Heart right ventricle (tissue), 16 donors: ENCODE results near the gene KCNH1. TPM values are rescaled to one million over a fixed set of nuclear protein-coding genes. Genes with fewer than 3 reads are reported as not detected.

Source experiments
- ATAC-seq, 8 donors: fragments of 200-7000 bp; cut with Tn5 transposase; one replicate each; pipeline ENCODE4 v1.9.1; 2020; ENCODE audit warnings: mild to moderate bottlenecking in 8 of 8, moderate library complexity in 8 of 8, moderate number of reproducible peaks in 1 of 8
- DNase-seq, 2 donors: peaks; one replicate each; pipeline ENCODE4 v3.0.0-alpha.2; 2020
- H3K27ac ChIP-seq, 10 donors: fragments of 200-600 bp; sonication (generic) in 2 of 10; one replicate each; pipeline versions ENCODE4 v1.5.0 to v1.8.0; 2020 to 2022; ENCODE audit warnings: mild to moderate bottlenecking in 3 of 10
- H3K27me3 ChIP-seq, 7 donors: fragments of 200-600 bp; one replicate each; pipeline ENCODE4 v1.8.0; 2021 to 2022; ENCODE audit warnings: mild to moderate bottlenecking in 2 of 7
- H3K36me3 ChIP-seq, 9 donors: fragments of 200-600 bp; sonication (generic) in 1 of 9; one replicate each; pipeline versions ENCODE4 v1.5.0 to v1.8.0; 2020 to 2022; ENCODE audit warnings: mild to moderate bottlenecking in 2 of 9
- H3K4me1 ChIP-seq, 9 donors: fragments of 200-600 bp; sonication (generic) in 1 of 9; one replicate each; pipeline versions ENCODE4 v1.5.0 to v1.8.0; 2020 to 2022; ENCODE audit warnings: mild to moderate bottlenecking in 4 of 9
- H3K4me3 ChIP-seq, 10 donors: fragments of 200-600 bp; sonication (generic) in 2 of 10; one replicate each; pipeline versions ENCODE4 v1.5.0 to v1.8.0; 2020 to 2022; ENCODE audit warnings: mild to moderate bottlenecking in 7 of 10, moderate library complexity in 2 of 10
- H3K9me3 ChIP-seq, 11 donors: fragments of 200-600 bp in 10 of 11; sonication (generic) in 2 of 11; one replicate each; pipeline versions ENCODE4 v1.5.0 to v1.8.0; 2013 to 2022; ENCODE audit warnings: mild to moderate bottlenecking in 2 of 11, control low read depth in 1 of 11, moderate library complexity in 1 of 11
- CTCF ChIP-seq, 9 donors: fragments of 200-600 bp; sonication (generic) in 2 of 9; IDR thresholded peaks; one replicate each; pipeline versions ENCODE4 v1.5.0 to v1.8.0; 2021 to 2022; ENCODE audit warnings: antibody characterized with exemption in 9 of 9, mild to moderate bottlenecking in 5 of 9, moderate library complexity in 1 of 9
- WGBS, 2 donors: extraction: QIAGEN DNeasy Blood & Tissue Kit; methylation state at CpG; one replicate each; pipeline ENCODE4 v1.1.7; 2013; ENCODE audit warnings: inconsistent platforms in 1 of 2; 5-methylcytosine and 5-hydroxymethylcytosine counted together
- intact Hi-C, 10 donors: fragments of 100-400 bp; cut with DNase I; formaldehyde crosslinking; loops; one replicate each; pipeline versions ENCODE4 v1.11.1 to v1.14.2; 2022
- polyA plus RNA-seq, 2 donors: library from polyadenylated mRNA; stranded (reverse); fragments of 200-250 nt; gene quantifications; one replicate each; pipeline ENCODE4 v1.2.3, GENCODE V29; 2013
- total RNA-seq, 10 donors: library from RNA; stranded (reverse); fragmentation: NEBNext Ultra II Directional in 3 of 10; extraction: Animal tissue kit (Norgen Biotek cat#: 25700) in 3 of 10; gene quantifications; one replicate each; pipeline versions ENCODE4 v1.2.1 to v1.2.4, GENCODE V29; 2021 to 2023
- donor health status: Arrhythmogenic right ventricular cardiomyopathy.
- donor health status: ischemic (EF 13 %, LVEDD 7.1; RV severe dilation, severe dysfunction).
- donor health status: healthy with polysubstance abuse.
- donor health status: DM: no; HTN: yes; CAD: no.
- donor health status: DM: no; HTN: no; CAD: no.
- donor health status: ischemic (EF 25% LVEDD 6.9; RV normal size, moderate dysfunction).
- donor health status: ischemic (EF 25% LVEDD 5.7; RV mildly dilated, moderate dysfunction).
- donor health status: healthy.
- donor health status: DM: yes; HTN: yes; CAD: no.
- donor health status: Ischemic cardiomyopathy.
- donor health status: ischemic (EF 35%, LVEDD 5.7; RV mildly dilated, moderate dysfunction).
- donor health status: nonischemic (EF 11% LVEDD 7.7; RV severe dilation, severe dysfunction).
- donor health status: DM: yes; HTN: yes; CAD: no.
- donor health status: PGD.
- donor health status: ischemic (EF 29% LVEDD 5.4; RV normal size, mild dysfunction).
- donor health status: nonischemic (EF 23%, LVEDD 6.1; RV moderate dilation, normal function).

Gene KCNH1
- total and polyA plus RNA-seq, 12 donors = 0.09 TPM; not detected in 11

DNA sequence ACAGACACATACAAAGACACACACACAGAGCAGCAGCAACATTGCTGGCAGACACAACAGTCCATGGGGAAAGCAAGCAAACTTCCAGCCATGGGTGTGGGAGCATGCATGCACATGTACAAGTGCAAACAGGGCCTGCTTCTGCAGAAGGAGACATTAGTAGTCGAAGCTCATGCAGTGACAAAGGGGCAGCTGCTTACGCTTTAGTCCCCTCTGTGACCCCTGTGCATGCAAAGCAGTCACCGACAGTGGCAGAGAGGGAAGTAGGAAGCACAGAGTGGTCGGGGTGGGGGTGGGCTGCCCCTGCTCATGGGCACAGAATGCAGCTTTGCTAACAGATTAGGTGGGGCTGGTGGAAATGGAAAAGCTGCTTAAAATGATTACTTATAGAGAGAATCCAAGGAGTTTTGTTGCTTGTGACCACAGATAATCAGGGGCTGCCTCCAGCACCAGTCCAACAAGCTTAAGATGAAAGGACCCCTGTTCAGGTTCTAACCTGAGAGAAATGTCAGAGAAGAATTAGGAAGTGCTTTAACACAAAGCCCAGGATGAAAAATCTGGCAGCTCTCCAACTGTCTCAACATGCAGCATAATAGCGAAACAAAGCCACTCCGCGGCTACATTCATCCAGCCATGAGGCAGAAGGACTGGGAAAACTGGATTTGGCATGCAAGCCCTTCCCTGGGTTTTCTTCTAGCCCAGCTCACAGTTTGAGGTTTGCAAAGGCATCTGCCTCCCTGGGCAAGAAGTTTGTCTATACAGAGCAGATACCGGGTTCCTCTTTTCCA lies 378.9 kb downstream of the KCNH1 start:
- Histone ChIP-seq H3K4me1 (no peaks in the 10 kb centered on the region), H3K27ac (no peak overlapping the region), H3K36me3 (no peaks in the 10 kb centered on the region), H3K4me3 (no peak overlapping the region), H3K27me3 (peaks cover 0 to 5% (median 0%) of the 10 kb centered on the region in 7 donors), H3K9me3 (peaks cover 0 to 11% (median 4%) of the 10 kb centered on the region in 11 donors)
- DNase-seq = no peak
- ATAC-seq = no peak
- intact Hi-C loops = no loop called here
- TF ChIP-seq CTCF (IDR thresholded peaks at IDR 0.05) = no peak
- 38 to 46% methylated on average over 8 of the region's 8 CpGs for WGBS, 2 donors

DNA sequence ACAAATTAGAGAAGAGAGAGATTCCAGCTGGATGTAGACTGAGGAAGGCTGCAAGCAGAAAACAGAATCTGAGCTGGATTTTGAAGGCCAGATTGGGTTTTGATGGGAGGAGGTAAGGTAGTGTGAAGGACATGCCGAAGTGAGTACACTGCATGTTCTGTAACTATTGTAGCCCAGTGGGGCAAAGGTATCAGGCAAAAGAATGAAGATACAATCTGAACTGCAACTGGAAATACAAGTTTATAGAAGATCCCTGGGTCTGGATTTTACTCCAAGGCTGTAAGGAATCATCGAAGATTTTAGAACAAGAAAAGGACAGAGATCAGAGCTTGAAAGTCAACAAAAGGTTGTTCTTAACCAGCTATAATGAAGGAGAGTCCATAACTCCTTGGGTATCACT lies 382.0 kb downstream of the KCNH1 start:
- TF ChIP-seq CTCF (IDR thresholded peaks at IDR 0.05) = no peak
- intact Hi-C loops = no loop called here
- Histone ChIP-seq H3K36me3 (no peaks in the 10 kb centered on the region), H3K4me1 (no peaks in the 10 kb centered on the region), H3K27ac (no peak overlapping the region), H3K9me3 (no peaks in the 10 kb centered on the region), H3K27me3 (peaks cover 0 to 5% (median 0%) of the 10 kb centered on the region in 7 donors), H3K4me3 (no peak overlapping the region)
- WGBS, 2 donors = 80 to 89% methylated on average over 2 of the region's 2 CpGs
- ATAC-seq (no peak), DNase-seq (no peak)

- DNase-seq = no peak
- intact Hi-C loops = no loop called here
- WGBS, 2 donors = 88 to 93% methylated on average over 1 of the region's 1 CpG
- Histone ChIP-seq H3K36me3 (no peaks in the 10 kb centered on the region), H3K4me1 (no peaks in the 10 kb centered on the region), H3K27ac (no peak overlapping the region), H3K27me3 (peaks cover 0 to 5% (median 0%) of the 10 kb centered on the region in 7 donors), H3K9me3 (no peaks in the 10 kb centered on the region), H3K4me3 (no peak overlapping the region)
- ATAC-seq = no peak
- no peak for TF ChIP-seq CTCF (IDR thresholded peaks at IDR 0.05)
These were observed 383.5 kb downstream of the KCNH1 start for GRCh38 chr1:210750468-210750867.

DNA sequence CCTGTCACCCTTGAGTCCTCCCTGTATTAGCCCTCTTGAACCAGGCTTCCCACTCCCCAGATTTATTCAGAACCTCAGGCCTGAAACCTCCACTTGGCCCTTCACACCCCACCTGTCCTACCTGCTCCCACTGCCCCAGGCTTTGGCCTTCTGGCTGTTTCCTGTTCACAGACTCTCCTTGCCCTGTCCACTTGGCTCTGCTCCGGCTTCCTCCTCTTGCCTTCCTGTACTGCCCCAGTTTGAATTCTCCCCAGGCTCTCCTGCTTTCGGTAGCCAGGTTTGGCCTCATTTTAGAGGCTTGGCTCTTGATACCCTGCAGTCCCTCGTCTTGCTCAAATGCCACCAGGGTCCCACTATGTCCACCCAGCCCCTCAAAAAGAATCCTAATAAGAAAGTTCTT lies 385.2 kb downstream of the KCNH1 start:
- Histone ChIP-seq H3K9me3 (no peaks in the 10 kb centered on the region), H3K4me3 (no peak overlapping the region), H3K36me3 (no peaks in the 10 kb centered on the region), H3K27ac (no peak overlapping the region), H3K4me1 (no peaks in the 10 kb centered on the region), H3K27me3 (peaks cover 0 to 5% (median 0%) of the 10 kb centered on the region in 7 donors)
- no peak for ATAC-seq
- intact Hi-C loops = no loop called here
- WGBS, 2 donors = 76 to 78% methylated on average over 3 of the region's 3 CpGs
- no peak for DNase-seq
- TF ChIP-seq CTCF (IDR thresholded peaks at IDR 0.05) = no peak
